Body of pancreas (tissue), 4 donors: ENCODE results near the gene VCAN. TPM values are rescaled to one million over a fixed set of nuclear protein-coding genes. Genes with fewer than 3 reads are reported as not detected.

Source experiments
- ATAC-seq: fragments of 150-250 bp; one replicate; pipeline ENCODE4 v1.9.1; 2016
- DNase-seq, 4 donors: peaks; one replicate each; pipeline ENCODE4 v3.0.0-alpha.2; 2019
- H3K27ac ChIP-seq, 4 donors: fragments of 200-600 bp; sonication (generic); 1 replicate in 3 of 4; 2 replicates in 1 of 4; pipeline versions ENCODE4 v1.5.1 to v1.6.1; 2016 to 2019; ENCODE audit warnings: mild to moderate bottlenecking in 1 of 4, mixed read lengths in 1 of 4, moderate library complexity in 1 of 4
- H3K27me3 ChIP-seq, 2 donors: fragments of 200-600 bp; sonication (generic); one replicate each; pipeline ENCODE4 v1.6.0; 2016; ENCODE audit warnings: mild to moderate bottlenecking in 1 of 2
- H3K36me3 ChIP-seq, 2 donors: fragments of 200-600 bp; sonication (generic); replicated peaks in 1 of 2; 2 replicates each; pipeline ENCODE4 v1.5.1; 2016; ENCODE audit warnings: low read depth in 2 of 2; ENCODE audit not compliant: insufficient read depth in 1 of 2
- H3K4me1 ChIP-seq: fragments of 200-600 bp; sonication (generic); one replicate; pipeline ENCODE4 v1.6.0; 2016
- H3K4me3 ChIP-seq, 2 donors: fragments of 200-600 bp; sonication (generic); 1 replicate in 1 of 2; 2 replicates in 1 of 2; pipeline ENCODE4 v1.5.1; 2016 to 2019
- H3K9me3 ChIP-seq, 3 donors: fragments of 200-600 bp; sonication (generic); 1 replicate in 2 of 3; 2 replicates in 1 of 3; pipeline ENCODE4 v1.5.1; 2016
- POLR2A ChIP-seq, 3 donors: fragments of 450-650 bp; IDR thresholded peaks; one replicate each; pipeline ENCODE4 v1.6.1; 2016; ENCODE audit warnings: antibody characterized with exemption in 3 of 3, mild to moderate bottlenecking in 2 of 3
- WGBS, 2 donors: methylation state at CpG; one replicate each; pipeline ENCODE4 v1.1.5; 2017; 5-methylcytosine and 5-hydroxymethylcytosine counted together
- intact Hi-C: fragments of 100-400 bp; cut with DNase I; formaldehyde crosslinking; loops from one replicate; pipeline ENCODE4 v1.15.1; 2023
- total RNA-seq, 2 donors: library from RNA; depleted of rRNA; stranded (reverse); fragments of >200 nt; gene quantifications; one replicate each; pipeline ENCODE4 v1.1.0, GENCODE V29; 2016
- TF ChIP-seq, protein P1 (sequence below), 7 experiments: fragments of 450-650 bp in 4 of 7; fragments of 200-600 bp in 3 of 7; sonication (generic) in 3 of 7; IDR thresholded peaks; one replicate each; pipeline ENCODE4 v1.5.1; 2016 to 2019; ENCODE audit warnings: antibody characterized with exemption in 7 of 7

Gene VCAN
- total RNA-seq, result 10 to 100 TPM; 19.4 to 33.7 TPM

DNA sequence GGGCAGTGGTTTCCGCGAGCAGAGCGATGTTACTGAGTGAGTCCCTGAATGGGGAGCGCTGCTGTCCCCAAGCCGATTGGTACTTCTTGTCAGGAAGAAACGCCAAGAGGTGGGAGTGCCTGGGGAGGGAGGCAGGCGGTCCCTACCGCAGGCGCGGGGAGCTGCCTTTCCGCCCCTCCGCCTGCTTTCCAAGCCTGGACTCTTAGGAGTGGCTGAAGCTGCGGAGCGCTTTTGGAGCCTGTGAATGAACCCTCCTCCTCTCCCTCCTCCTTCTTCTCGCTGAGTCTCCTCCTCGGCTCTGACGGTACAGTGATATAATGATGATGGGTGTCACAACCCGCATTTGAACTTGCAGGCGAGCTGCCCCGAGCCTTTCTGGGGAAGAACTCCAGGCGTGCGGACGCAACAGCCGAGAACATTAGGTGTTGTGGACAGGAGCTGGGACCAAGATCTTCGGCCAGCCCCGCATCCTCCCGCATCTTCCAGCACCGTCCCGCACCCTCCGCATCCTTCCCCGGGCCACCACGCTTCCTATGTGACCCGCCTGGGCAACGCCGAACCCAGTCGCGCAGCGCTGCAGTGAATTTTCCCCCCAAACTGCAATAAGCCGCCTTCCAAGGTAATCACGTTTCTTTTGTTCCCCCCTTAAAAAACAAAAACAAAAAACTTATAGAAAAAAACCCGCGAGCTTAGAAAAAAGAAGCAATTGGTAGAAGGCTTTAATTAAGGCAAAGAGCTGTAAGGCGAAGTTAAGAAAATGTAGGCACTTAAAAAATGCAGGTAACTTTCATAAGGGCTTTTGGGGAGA is at the start of gene VCAN:
VCAN (plus strand) TSS at position 340 of the 808 bp plus-strand sequence. CDS start 11,775 bp downstream, outside the sequence.
- intact Hi-C loops, result no loop called here
- 4 to 6% methylated on average over 39 to 43 of the region's 43 CpGs for WGBS, 2 donors
- Histone ChIP-seq H3K36me3 (no peaks in the 10 kb centered on the region), H3K4me1 (peaks cover 37% of the 10 kb centered on the region), H3K4me3 (no peak within 1 kb of the TSS), H3K27me3 (peaks cover 0 to 22% of the 10 kb centered on the region in 2 donors), H3K9me3 (no peaks in the 10 kb centered on the region), H3K27ac (peak within 1 kb of the TSS in 2 of 4 donors; percentile 13 to 24)
- no peak for ATAC-seq
- peak; percentile 15 to 46 (median 23) for DNase-seq
- TF ChIP-seq POLR2A (IDR thresholded peaks at IDR 0.05), result peak in 1 of 3 donors; percentile 40
- TF ChIP-seq, protein P1, sequence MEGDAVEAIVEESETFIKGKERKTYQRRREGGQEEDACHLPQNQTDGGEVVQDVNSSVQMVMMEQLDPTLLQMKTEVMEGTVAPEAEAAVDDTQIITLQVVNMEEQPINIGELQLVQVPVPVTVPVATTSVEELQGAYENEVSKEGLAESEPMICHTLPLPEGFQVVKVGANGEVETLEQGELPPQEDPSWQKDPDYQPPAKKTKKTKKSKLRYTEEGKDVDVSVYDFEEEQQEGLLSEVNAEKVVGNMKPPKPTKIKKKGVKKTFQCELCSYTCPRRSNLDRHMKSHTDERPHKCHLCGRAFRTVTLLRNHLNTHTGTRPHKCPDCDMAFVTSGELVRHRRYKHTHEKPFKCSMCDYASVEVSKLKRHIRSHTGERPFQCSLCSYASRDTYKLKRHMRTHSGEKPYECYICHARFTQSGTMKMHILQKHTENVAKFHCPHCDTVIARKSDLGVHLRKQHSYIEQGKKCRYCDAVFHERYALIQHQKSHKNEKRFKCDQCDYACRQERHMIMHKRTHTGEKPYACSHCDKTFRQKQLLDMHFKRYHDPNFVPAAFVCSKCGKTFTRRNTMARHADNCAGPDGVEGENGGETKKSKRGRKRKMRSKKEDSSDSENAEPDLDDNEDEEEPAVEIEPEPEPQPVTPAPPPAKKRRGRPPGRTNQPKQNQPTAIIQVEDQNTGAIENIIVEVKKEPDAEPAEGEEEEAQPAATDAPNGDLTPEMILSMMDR (IDR thresholded peaks at IDR 0.05), result no peak

DNA sequence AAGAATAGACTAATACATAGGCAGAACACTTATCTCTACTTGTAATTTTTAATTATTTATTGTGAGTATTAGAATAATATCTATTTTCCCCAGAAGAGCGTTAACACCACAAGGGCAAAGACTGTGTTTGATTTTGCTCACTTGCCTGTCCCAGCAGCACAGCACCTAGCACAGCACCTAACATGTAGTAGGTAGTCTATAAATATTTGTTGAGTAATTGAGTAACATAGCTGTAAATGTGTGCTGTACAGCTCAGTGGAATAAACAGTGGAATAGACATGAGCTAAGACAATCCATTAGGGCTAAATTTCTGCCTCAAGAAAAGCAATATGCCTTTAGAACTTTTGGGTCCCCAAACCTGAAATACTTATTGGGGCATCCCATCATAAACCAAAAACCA is 49.3 kb upstream of the VCAN start:
- Histone ChIP-seq H3K27ac (no peak overlapping the region), H3K36me3 (no peaks in the 10 kb centered on the region), H3K27me3 (no peaks in the 10 kb centered on the region), H3K9me3 (no peaks in the 10 kb centered on the region), H3K4me3 (no peak overlapping the region), H3K4me1 (no peaks in the 10 kb centered on the region)
- intact Hi-C loops, result no loop called here
- no peak for ATAC-seq
- TF ChIP-seq POLR2A (IDR thresholded peaks at IDR 0.05), result no peak
- TF ChIP-seq, protein P1 (IDR thresholded peaks at IDR 0.05), result no peak
- DNase-seq, result no peak
- WGBS, 2 donors, result 81 to 93% methylated on average over 1 of the region's 1 CpG

DNA sequence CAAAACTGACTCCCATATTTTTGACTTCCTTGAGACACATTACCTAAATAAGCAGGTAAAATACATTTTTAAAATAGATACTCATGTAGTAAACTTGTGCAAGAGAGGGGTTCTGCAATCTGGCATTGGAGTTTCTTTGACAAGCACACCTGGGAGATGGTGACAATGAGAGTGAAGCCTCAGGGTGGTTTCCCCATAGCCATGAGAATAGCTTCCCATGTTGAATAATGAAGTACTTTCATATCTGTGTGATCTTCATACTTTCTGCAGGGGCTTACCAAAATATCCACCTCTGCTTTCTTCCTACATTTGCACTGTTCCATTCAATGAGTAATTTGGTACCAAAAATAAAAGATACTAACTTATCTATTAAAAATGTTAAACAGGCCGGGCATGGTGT is 44.7 kb upstream of the VCAN start:
- intact Hi-C loops, result no loop called here
- TF ChIP-seq, protein P1 (IDR thresholded peaks at IDR 0.05), result no peak
- TF ChIP-seq POLR2A (IDR thresholded peaks at IDR 0.05), result no peak

DNA sequence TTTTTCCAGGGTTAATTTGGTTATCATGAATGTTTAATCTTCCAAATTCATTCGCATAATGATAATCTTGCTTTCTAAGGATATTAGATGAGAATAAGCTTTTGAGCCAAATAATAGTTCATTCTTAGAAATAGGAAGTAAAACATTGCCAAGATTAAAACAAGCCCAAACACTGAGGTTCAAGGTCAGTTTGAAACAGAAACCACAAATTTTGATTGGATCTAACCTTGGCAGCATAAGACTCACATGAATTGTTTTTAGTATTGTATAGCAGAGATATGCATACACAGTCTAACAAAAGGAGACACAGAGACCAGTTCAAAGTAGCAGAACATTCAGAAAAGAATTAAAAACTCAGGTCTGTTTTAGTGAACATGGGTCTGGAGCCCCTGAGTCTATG is 43.4 kb upstream of the VCAN start:
- Histone ChIP-seq H3K9me3 (no peaks in the 10 kb centered on the region), H3K4me1 (peaks cover 18% of the 10 kb centered on the region), H3K4me3 (no peak overlapping the region), H3K36me3 (no peaks in the 10 kb centered on the region), H3K27me3 (no peaks in the 10 kb centered on the region), H3K27ac (no peak overlapping the region)
- no peak for ATAC-seq
- TF ChIP-seq POLR2A (IDR thresholded peaks at IDR 0.05), result no peak
- TF ChIP-seq, protein P1 (IDR thresholded peaks at IDR 0.05), result no peak
- no peak for DNase-seq
- intact Hi-C loops, result no loop called here
- 17 to 23% methylated on average over 1 of the region's 1 CpG for WGBS, 2 donors

More for the DNA sequence above, 44.7 kb upstream of the VCAN start:
- Histone ChIP-seq H3K4me1 (peaks cover 18% of the 10 kb centered on the region), H3K27ac (no peak overlapping the region), H3K9me3 (no peaks in the 10 kb centered on the region), H3K27me3 (no peaks in the 10 kb centered on the region), H3K36me3 (no peaks in the 10 kb centered on the region), H3K4me3 (no peak overlapping the region)
- WGBS, 2 donors, result 92 to 100% methylated on average over 1 of the region's 1 CpG
- DNase-seq (no peak), ATAC-seq (no peak)

DNA sequence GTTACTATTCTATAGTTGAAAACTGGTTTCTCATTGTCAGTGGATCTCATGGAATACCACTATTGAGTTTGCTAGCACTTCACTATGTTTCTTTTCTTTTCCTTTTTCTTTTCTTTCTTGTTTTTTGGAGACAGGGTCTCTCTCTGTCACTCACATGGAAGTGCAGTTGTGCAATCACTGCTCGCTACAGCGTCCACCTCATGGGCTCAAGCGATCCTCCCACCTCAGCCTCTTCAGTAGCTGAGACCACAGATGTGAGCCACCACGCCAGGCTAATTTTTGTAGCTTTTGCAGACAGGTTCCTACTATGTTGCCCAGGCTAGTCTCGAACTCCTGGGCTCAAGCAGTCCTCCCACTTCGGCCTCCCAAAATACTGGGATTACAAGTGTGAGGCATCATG is 42.7 kb upstream of the VCAN start:
- no peak overlapping the region for H3K4me3 ChIP-seq
- WGBS, 2 donors, result 91 to 92% methylated on average over 6 of the region's 6 CpGs
- peaks cover 18% of the 10 kb centered on the region for H3K4me1 ChIP-seq
- DNase-seq (no peak), ATAC-seq (no peak)
- no peaks in the 10 kb centered on the region for H3K36me3 ChIP-seq
- no peaks in the 10 kb centered on the region for H3K9me3 ChIP-seq
- intact Hi-C loops, result no loop called here
- TF ChIP-seq, protein P1 (IDR thresholded peaks at IDR 0.05), result no peak
- no peak for TF ChIP-seq POLR2A (IDR thresholded peaks at IDR 0.05)
- H3K27me3 ChIP-seq, result no peaks in the 10 kb centered on the region
- no peak overlapping the region for H3K27ac ChIP-seq
